Ishikawa (cell line): Measurements from ENCODE around the gene CUL3.

Experiments used
- CEBPB ChIP-seq: IDR thresholded peaks from 2 replicates; pipeline ENCODE4 v1.6.1; 2012
- CREB1 ChIP-seq: IDR thresholded peaks from 2 replicates; pipeline ENCODE4 v1.6.1; 2012; ENCODE audit warnings: low read depth
- EGR1 ChIP-seq: IDR thresholded peaks from 2 replicates; pipeline ENCODE4 v1.6.1; 2012
- EP300 ChIP-seq: IDR thresholded peaks from 2 replicates; pipeline ENCODE4 v1.6.1; 2012; ENCODE audit warnings: borderline replicate concordance
- FOXM1 ChIP-seq: IDR thresholded peaks from 2 replicates; pipeline ENCODE4 v1.6.1; 2012; ENCODE audit warnings: low read depth, borderline replicate concordance
- NFIC ChIP-seq: IDR thresholded peaks from 2 replicates; pipeline ENCODE4 v1.6.1; 2012
- RAD21 ChIP-seq: IDR thresholded peaks from 2 replicates; pipeline ENCODE4 v1.6.1; 2012; ENCODE audit warnings: low read depth
- REST ChIP-seq: IDR thresholded peaks from 2 replicates; pipeline ENCODE4 v1.6.1; 2012; ENCODE audit warnings: low read depth, mild to moderate bottlenecking
- TAF1 ChIP-seq: IDR thresholded peaks from 2 replicates; pipeline ENCODE4 v1.6.1; 2012; ENCODE audit warnings: low read depth, mild to moderate bottlenecking
- TCF12 ChIP-seq: IDR thresholded peaks from 2 replicates; pipeline ENCODE4 v1.6.1; 2012; ENCODE audit warnings: low read depth
- TEAD4 ChIP-seq: IDR thresholded peaks from 2 replicates; pipeline ENCODE4 v1.6.1; 2012
- YY1 ChIP-seq: IDR thresholded peaks from 2 replicates; pipeline ENCODE4 v1.6.1; 2012; ENCODE audit warnings: low read depth
- ZBTB7A ChIP-seq: IDR thresholded peaks from 2 replicates; pipeline ENCODE4 v1.6.1; 2012; ENCODE audit warnings: low read depth
- TF ChIP-seq, protein P1 (sequence below): IDR thresholded peaks from 2 replicates; pipeline ENCODE4 v1.6.1; 2012
- TF ChIP-seq, protein P2 (sequence below): IDR thresholded peaks from 2 replicates; pipeline ENCODE4 v1.6.1; 2012

Gene CUL3

DNA sequence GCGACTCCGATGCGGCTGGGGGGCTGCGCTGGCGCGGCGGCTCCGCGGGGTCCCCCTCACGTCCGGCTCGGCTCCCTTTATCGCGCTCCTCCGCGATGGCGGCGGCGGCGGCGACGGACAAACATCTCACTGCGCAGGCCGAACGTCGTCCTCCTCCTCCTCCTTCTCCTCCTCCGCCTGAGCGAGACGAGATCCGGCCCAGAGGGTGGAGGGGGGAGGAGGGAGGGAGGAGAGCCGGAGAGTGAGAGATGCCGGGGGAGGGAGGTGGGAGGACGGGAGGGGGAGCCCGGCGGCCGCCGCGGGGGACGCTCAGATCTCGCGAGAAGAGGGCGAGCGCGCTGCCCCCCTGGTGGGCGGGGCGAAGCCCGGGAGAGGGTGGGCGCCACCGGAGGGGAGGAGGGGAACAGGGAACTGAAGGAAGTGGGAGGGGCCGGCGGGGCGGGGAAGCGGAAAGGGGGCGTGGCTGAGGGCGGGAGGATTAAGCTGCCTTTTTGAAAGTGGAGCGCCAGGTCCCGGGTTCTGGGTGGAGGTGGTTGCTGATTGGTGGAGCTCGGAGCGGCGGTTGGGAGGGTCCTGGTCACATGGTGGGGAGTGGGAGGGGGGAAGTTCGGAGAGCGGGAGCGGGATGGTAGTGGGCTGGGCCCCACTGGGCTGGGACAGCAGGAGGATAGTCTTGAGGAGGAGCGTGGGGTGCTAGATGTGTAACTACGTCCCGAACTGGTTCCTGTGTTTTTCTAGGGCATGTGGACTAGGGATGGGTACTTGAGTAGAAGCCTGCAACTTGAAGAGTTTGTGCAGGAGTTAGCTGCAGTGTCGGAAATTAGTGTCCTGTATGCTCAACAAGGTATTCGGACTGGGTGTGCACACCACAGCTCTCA is at the start of gene CUL3:
CUL3 (minus strand) TSS at position 153 of the 878 bp plus-strand sequence. CDS start 354 bp downstream, outside the sequence.
- TF ChIP-seq TEAD4 = no peak
- TF ChIP-seq, protein P1, sequence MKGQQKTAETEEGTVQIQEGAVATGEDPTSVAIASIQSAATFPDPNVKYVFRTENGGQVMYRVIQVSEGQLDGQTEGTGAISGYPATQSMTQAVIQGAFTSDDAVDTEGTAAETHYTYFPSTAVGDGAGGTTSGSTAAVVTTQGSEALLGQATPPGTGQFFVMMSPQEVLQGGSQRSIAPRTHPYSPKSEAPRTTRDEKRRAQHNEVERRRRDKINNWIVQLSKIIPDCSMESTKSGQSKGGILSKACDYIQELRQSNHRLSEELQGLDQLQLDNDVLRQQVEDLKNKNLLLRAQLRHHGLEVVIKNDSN = peak; percentile 96
- TF ChIP-seq ZBTB7A = peak; percentile 93
- no peak for TF ChIP-seq CREB1
- no peak for TF ChIP-seq CEBPB
- TF ChIP-seq, protein P2, sequence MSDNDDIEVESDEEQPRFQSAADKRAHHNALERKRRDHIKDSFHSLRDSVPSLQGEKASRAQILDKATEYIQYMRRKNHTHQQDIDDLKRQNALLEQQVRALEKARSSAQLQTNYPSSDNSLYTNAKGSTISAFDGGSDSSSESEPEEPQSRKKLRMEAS = peak; percentile 67
- TF ChIP-seq FOXM1 = peak; percentile 59; the same call in 1 of the 2 replicates
- peak; percentile 80 for TF ChIP-seq YY1
- TF ChIP-seq EGR1 = peak; percentile 58
- TF ChIP-seq TAF1 = peak; percentile 43

GRCh38 chr2:224630659-224631550 is 45.7 kb upstream of the CUL3 start:
- TF ChIP-seq, protein P2 = no peak
- TF ChIP-seq TCF12 (no peak), TAF1 (no peak), CEBPB (no peak), RAD21 (no peak), EGR1 (no peak), CREB1 (no peak), TEAD4 (no peak), REST (no peak), NFIC (no peak), YY1 (no peak), EP300 (no peak), ZBTB7A (no peak)
- TF ChIP-seq, protein P1 = no peak

- TF ChIP-seq, protein P2 = no peak
- TF ChIP-seq FOXM1 (no peak), ZBTB7A (no peak), RAD21 (no peak)
Measured at GRCh38 chr2:224628416-224628815, 43.3 kb upstream of the CUL3 start.

GRCh38 chr2:224626735-224627134 is 41.6 kb upstream of the CUL3 start:
- TF ChIP-seq ZBTB7A (no peak), TAF1 (no peak), YY1 (no peak), RAD21 (no peak), TEAD4 (no peak), EGR1 (no peak)
- TF ChIP-seq, protein P1 = no peak
- TF ChIP-seq, protein P2 = no peak

- no peak for TF ChIP-seq NFIC
- TF ChIP-seq CEBPB = no peak
- TF ChIP-seq, protein P1 = no peak
- TF ChIP-seq FOXM1 = no peak
- TF ChIP-seq ZBTB7A = no peak
- no peak for TF ChIP-seq RAD21
- no peak for TF ChIP-seq TCF12
- TF ChIP-seq EGR1 = no peak
- no peak for TF ChIP-seq EP300
- no peak for TF ChIP-seq REST
- no peak for TF ChIP-seq YY1
- TF ChIP-seq, protein P2 = no peak
- TF ChIP-seq TEAD4 = no peak
- TF ChIP-seq TAF1 = no peak
- no peak for TF ChIP-seq CREB1
Measured at GRCh38 chr2:224613543-224614286, 28.6 kb upstream of the CUL3 start.
